ENCODE results near the gene SRCAP. TPM values are rescaled to one million over a fixed set of nuclear protein-coding genes. Genes with fewer than 3 reads are reported as not detected.

The SRCAP gene
- total RNA-seq, 1 donor from 2014 or later: 60.1 TPM

- no peak for DNase-seq
- peaks cover 2% of the 10 kb centered on the region for H3K27me3 Mint-ChIP-seq (ENCODE audit: unreplicated experiment)
- peak overlapping the region; percentile 86 for H3K4me3 Mint-ChIP-seq (ENCODE audit: unreplicated experiment)
- peaks cover 4% of the 10 kb centered on the region for H3K9me3 Mint-ChIP-seq (ENCODE audit: unreplicated experiment)
- H3K27ac Mint-ChIP-seq (ENCODE audit: unreplicated experiment): peak overlapping the region; percentile 87
- no peaks in the 10 kb centered on the region for H3K36me3 Mint-ChIP-seq (ENCODE audit: unreplicated experiment)
- H3K4me1 Mint-ChIP-seq (ENCODE audit: low read depth, unreplicated experiment): peaks cover 14% of the 10 kb centered on the region
- TF ChIP-seq, protein P1, sequence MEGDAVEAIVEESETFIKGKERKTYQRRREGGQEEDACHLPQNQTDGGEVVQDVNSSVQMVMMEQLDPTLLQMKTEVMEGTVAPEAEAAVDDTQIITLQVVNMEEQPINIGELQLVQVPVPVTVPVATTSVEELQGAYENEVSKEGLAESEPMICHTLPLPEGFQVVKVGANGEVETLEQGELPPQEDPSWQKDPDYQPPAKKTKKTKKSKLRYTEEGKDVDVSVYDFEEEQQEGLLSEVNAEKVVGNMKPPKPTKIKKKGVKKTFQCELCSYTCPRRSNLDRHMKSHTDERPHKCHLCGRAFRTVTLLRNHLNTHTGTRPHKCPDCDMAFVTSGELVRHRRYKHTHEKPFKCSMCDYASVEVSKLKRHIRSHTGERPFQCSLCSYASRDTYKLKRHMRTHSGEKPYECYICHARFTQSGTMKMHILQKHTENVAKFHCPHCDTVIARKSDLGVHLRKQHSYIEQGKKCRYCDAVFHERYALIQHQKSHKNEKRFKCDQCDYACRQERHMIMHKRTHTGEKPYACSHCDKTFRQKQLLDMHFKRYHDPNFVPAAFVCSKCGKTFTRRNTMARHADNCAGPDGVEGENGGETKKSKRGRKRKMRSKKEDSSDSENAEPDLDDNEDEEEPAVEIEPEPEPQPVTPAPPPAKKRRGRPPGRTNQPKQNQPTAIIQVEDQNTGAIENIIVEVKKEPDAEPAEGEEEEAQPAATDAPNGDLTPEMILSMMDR (IDR thresholded peaks at IDR 0.05; ENCODE audit: partially characterized antibody, unreplicated experiment): no peak
These were observed 88.8 kb downstream of the SRCAP start for GRCh38 chr16:30787613-30788378.

Other genes with a start within 250 kb of the SRCAP start
- gene ITGAL, start 226.4 kb upstream of the SRCAP start, total RNA-seq (ENCODE audit: unreplicated experiment): not detected
- gene ZNF768, start 172.6 kb upstream of the SRCAP start, total RNA-seq (ENCODE audit: unreplicated experiment): 45.6 TPM
- 15.1 TPM for gene ZNF747, start 164.3 kb upstream of the SRCAP start, total RNA-seq (ENCODE audit: unreplicated experiment)
- gene ZNF764, start 140.8 kb upstream of the SRCAP start, total RNA-seq (ENCODE audit: unreplicated experiment): 39.0 TPM
- 18.7 TPM for gene ZNF688, start 127.5 kb upstream of the SRCAP start, total RNA-seq (ENCODE audit: unreplicated experiment)
- 58.4 TPM for gene ZNF785, start 113.5 kb upstream of the SRCAP start, total RNA-seq (ENCODE audit: unreplicated experiment)
- gene ZNF689, start 88.8 kb upstream of the SRCAP start, total RNA-seq (ENCODE audit: unreplicated experiment): 14.6 TPM
- 79.6 TPM for gene PRR14, start 48.2 kb upstream of the SRCAP start, total RNA-seq (ENCODE audit: unreplicated experiment)
- 66.7 TPM for gene FBRS, start 40.7 kb upstream of the SRCAP start, total RNA-seq (ENCODE audit: unreplicated experiment)
- 32.6 TPM for gene PHKG2, start 49.3 kb downstream of the SRCAP start, total RNA-seq (ENCODE audit: unreplicated experiment)
- 10.9 TPM for gene CFAP119, start 62.9 kb downstream of the SRCAP start, total RNA-seq (ENCODE audit: unreplicated experiment)
- gene RNF40, start 63.2 kb downstream of the SRCAP start, total RNA-seq (ENCODE audit: unreplicated experiment): 182 TPM
- gene ZNF629, start 88.0 kb downstream of the SRCAP start, total RNA-seq (ENCODE audit: unreplicated experiment): 42.5 TPM
- 24.0 TPM for gene BCL7C, start 194.9 kb downstream of the SRCAP start, total RNA-seq (ENCODE audit: unreplicated experiment)
- 1.7 TPM for gene CTF1, start 197.4 kb downstream of the SRCAP start, total RNA-seq (ENCODE audit: unreplicated experiment)
- gene FBXL19, start 224.4 kb downstream of the SRCAP start, total RNA-seq (ENCODE audit: unreplicated experiment): 76.8 TPM
- gene ORAI3, start 249.9 kb downstream of the SRCAP start, total RNA-seq (ENCODE audit: unreplicated experiment): 5.1 TPM